Measurements from ENCODE around the gene NR2C2. TPM values are rescaled to one million over a fixed set of nuclear protein-coding genes. Genes with fewer than 3 reads are reported as not detected.
A peak's percentile ranks its signal among the peaks of the same experiment; 100 is the strongest.

The NR2C2 gene
- total and polyA plus RNA-seq, 2 of the 13 experiments (the other 11 are each of a cell fraction or from before 2014, with no cell fraction given) = 7.8 to 11.8 TPM

GRCh38 chr3:14947100-14947885 lies at the start of gene NR2C2 (continued):
- TF ChIP-seq CEBPZ (IDR thresholded peaks at IDR 0.05; ENCODE audit: low read length) (no peak), ZNF235 (CRISPR knock-in tag; IDR thresholded peaks at IDR 0.05; ENCODE audit: borderline replicate concordance) (no peak), ZFP36L1 (CRISPR knock-in tag; IDR thresholded peaks at IDR 0.05) (no peak), KDM4B (CRISPR knock-in tag; IDR thresholded peaks at IDR 0.05) (no peak), ZNF562 (CRISPR knock-in tag; IDR thresholded peaks at IDR 0.05; ENCODE audit: borderline replicate concordance) (no peak), KDM1A (CRISPR knock-in tag; IDR thresholded peaks at IDR 0.05) (no peak), TARDBP (CRISPR knock-in tag; IDR thresholded peaks at IDR 0.05) (0 out of 2 replicates have a peak, but pooled peaks have one; percentile 4), GABPB1 (CRISPR knock-in tag; IDR thresholded peaks at IDR 0.05) (peak; percentile 76), SMAD3 (CRISPR knock-in tag; IDR thresholded peaks at IDR 0.05) (0 out of 2 replicates have a peak, but pooled peaks have one; percentile 31), SETDB1 (CRISPR knock-in tag; IDR thresholded peaks at IDR 0.05; ENCODE audit: borderline replicate concordance) (no peak), SMAD9 (CRISPR knock-in tag; IDR thresholded peaks at IDR 0.05) (no peak), BATF2 (CRISPR knock-in tag; IDR thresholded peaks at IDR 0.05) (no peak), ATF5 (CRISPR knock-in tag; IDR thresholded peaks at IDR 0.05; ENCODE audit: low read depth) (no peak), POGK (CRISPR knock-in tag; conservative IDR thresholded peaks at IDR 0.05) (peak; percentile 65; the same call in 1 of the 2 replicates), HDAC2 (CRISPR knock-in tag; IDR thresholded peaks at IDR 0.05) (no peak), ZBTB20 (CRISPR knock-in tag; IDR thresholded peaks at IDR 0.05; ENCODE audit: borderline replicate concordance, low read depth) (no peak), SRSF9 (IDR thresholded peaks at IDR 0.05; ENCODE audit: borderline replicate concordance, insufficient read depth, low read depth, low read length, poor library complexity, severe bottlenecking) (no peak), XRCC5 (optimal IDR thresholded peaks at IDR 0.05; ENCODE audit: low read length) (no peak), SAP130 (CRISPR knock-in tag; IDR thresholded peaks at IDR 0.05; ENCODE audit: low read depth) (peak; percentile 74), HNF4G (IDR thresholded peaks at IDR 0.05; ENCODE audit: borderline replicate concordance, low read depth, low read length) (no peak), HNF4G (CRISPR knock-in tag; IDR thresholded peaks at IDR 0.05; ENCODE audit: borderline replicate concordance, low read depth) (no peak)
